Fibroblast of gingiva (primary cell): ENCODE data around the gene PSEN1.
A peak's percentile ranks its signal among the peaks of the same experiment; 100 is the strongest.

Experiments used
- DNase-seq: peaks from one replicate; pipeline ENCODE4 v3.0.0-alpha.2; 2011; ENCODE audit warnings: low read depth

Gene PSEN1

GRCh38 chr14:73254247-73255004, 118.1 kb downstream of the PSEN1 start:
- no peak for DNase-seq

GRCh38 chr14:73255005-73255400, 118.7 kb downstream of the PSEN1 start:
- no peak for DNase-seq

- DNase-seq = no peak
These were observed 119.5 kb downstream of the PSEN1 start for GRCh38 chr14:73255693-73256225.

- DNase-seq = no peak
These were observed 121.8 kb downstream of the PSEN1 start for GRCh38 chr14:73258076-73258475.

- DNase-seq = no peak
These were observed 122.7 kb downstream of the PSEN1 start for GRCh38 chr14:73258845-73259611.

- no peak for DNase-seq
These were observed 123.5 kb downstream of the PSEN1 start for GRCh38 chr14:73259837-73260236.

GRCh38 chr14:73260574-73260973, 124.3 kb downstream of the PSEN1 start:
- DNase-seq = no peak

- no peak for DNase-seq
These were observed 124.8 kb downstream of the PSEN1 start for GRCh38 chr14:73261075-73261474.

GRCh38 chr14:73261520-73262426, 125.5 kb downstream of the PSEN1 start:
- DNase-seq = no peak

- no peak for DNase-seq
These were observed 126.3 kb downstream of the PSEN1 start for GRCh38 chr14:73262427-73263183.

GRCh38 chr14:73263606-73264005, 127.3 kb downstream of the PSEN1 start:
- no peak for DNase-seq

GRCh38 chr14:73264080-73264884, 128.0 kb downstream of the PSEN1 start:
- DNase-seq = no peak

GRCh38 chr14:73264885-73265720, 128.8 kb downstream of the PSEN1 start:
- no peak for DNase-seq

GRCh38 chr14:73265721-73266046, 129.4 kb downstream of the PSEN1 start:
- no peak for DNase-seq

GRCh38 chr14:73266317-73266716, 130.0 kb downstream of the PSEN1 start:
- no peak for DNase-seq

GRCh38 chr14:73267474-73267873, 131.2 kb downstream of the PSEN1 start:
- DNase-seq = no peak

GRCh38 chr14:73269729-73270531, 133.6 kb downstream of the PSEN1 start:
- DNase-seq = no peak

GRCh38 chr14:73272393-73272792, 136.1 kb downstream of the PSEN1 start:
- DNase-seq = peak; percentile 43
